NT2/D1 (cell line): ENCODE measurements around the gene FZR1.
"Not testable (repeated sequence)": the region's sequence is repeated elsewhere in the genome, so short reads cannot be mapped to it uniquely, and the experiment has no call there.

ENCODE experiments used
- SUZ12 ChIP-seq: IDR thresholded peaks from 2 replicates; pipeline ENCODE4 v1.6.1; 2011; ENCODE audit not compliant: insufficient read length, insufficient read depth; ENCODE audit errors: extremely low read depth
- YY1 ChIP-seq: IDR thresholded peaks from 2 replicates; pipeline ENCODE4 v1.6.1; 2011; ENCODE audit not compliant: insufficient read length, insufficient read depth
- ZNF274 ChIP-seq: IDR thresholded peaks from 2 replicates; pipeline ENCODE4 v1.6.1; 2011; ENCODE audit warnings: mild to moderate bottlenecking, low read depth, low read length

DNA sequence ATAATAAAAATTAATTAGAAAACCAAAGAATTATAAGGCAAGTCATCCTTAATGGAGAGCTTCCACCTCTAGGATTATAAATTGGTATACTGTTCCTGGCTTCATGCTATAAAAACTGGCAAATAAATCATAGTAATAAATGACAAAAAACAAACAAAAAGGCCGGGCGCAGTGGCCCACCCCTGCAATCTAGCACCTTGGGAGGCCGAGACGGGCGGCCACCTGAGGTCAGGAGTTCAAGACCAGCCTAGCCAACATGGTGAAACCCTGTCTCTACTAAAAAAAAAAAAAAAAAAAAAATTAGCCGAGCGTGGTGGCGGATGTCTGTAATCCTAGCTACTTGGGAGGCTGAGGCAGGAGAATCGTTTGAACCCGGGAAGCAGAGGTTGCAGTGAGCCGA is 63.9 kb downstream of the FZR1 start:
- not testable (repeated sequence) for TF ChIP-seq ZNF274, YY1, SUZ12
